Hindlimb muscle (tissue), 1 donor: ENCODE results near the gene DCAF5. TPM values are rescaled to one million over a fixed set of nuclear protein-coding genes. Genes with fewer than 3 reads are reported as not detected.

ENCODE experiments used
- DNase-seq: peaks from one replicate; pipeline ENCODE4 v3.0.0-alpha.2; 2013
- polyA plus RNA-seq: library from polyadenylated mRNA; unstranded; fragments of 120-200 nt; gene quantifications from one replicate; pipeline ENCODE4 v1.2.1, GENCODE V29; 2013; ENCODE audit not compliant: insufficient read length

Gene DCAF5
- polyA plus RNA-seq, 1 donor: 46.9 TPM

GRCh38 chr14:69142101-69142500, 10.8 kb downstream of the DCAF5 start:
- DNase-seq: no peak

- DNase-seq: no peak
Observed at GRCh38 chr14:69141550-69141949, 11.4 kb downstream of the DCAF5 start.

- DNase-seq: no peak
Observed at GRCh38 chr14:69139743-69140142, 13.2 kb downstream of the DCAF5 start.

- DNase-seq: peak; percentile 39
Observed at GRCh38 chr14:69137843-69138535, 14.9 kb downstream of the DCAF5 start.

GRCh38 chr14:69137416-69137815, 15.5 kb downstream of the DCAF5 start:
- DNase-seq: no peak

- no peak for DNase-seq
Observed at GRCh38 chr14:69135133-69135532, 17.8 kb downstream of the DCAF5 start.

GRCh38 chr14:69133206-69134125, 19.5 kb downstream of the DCAF5 start:
- DNase-seq: no peak

- DNase-seq: no peak
Observed at GRCh38 chr14:69132513-69133181, 20.3 kb downstream of the DCAF5 start.

GRCh38 chr14:69131176-69131575, 21.7 kb downstream of the DCAF5 start:
- no peak for DNase-seq

GRCh38 chr14:69129264-69129880, 23.5 kb downstream of the DCAF5 start:
- DNase-seq: peak; percentile 79

- DNase-seq: no peak
Observed at GRCh38 chr14:69118305-69118704, 34.6 kb downstream of the DCAF5 start.

- no peak for DNase-seq
Observed at GRCh38 chr14:69117020-69117767, 35.7 kb downstream of the DCAF5 start.

- no peak for DNase-seq
Observed at GRCh38 chr14:69115407-69116185, 37.3 kb downstream of the DCAF5 start.

GRCh38 chr14:69114763-69115162, 38.2 kb downstream of the DCAF5 start:
- no peak for DNase-seq

GRCh38 chr14:69108358-69108757, 44.6 kb downstream of the DCAF5 start:
- DNase-seq: no peak

- DNase-seq: peak; percentile 27
Observed at GRCh38 chr14:69107407-69108003, 45.4 kb downstream of the DCAF5 start.

- no peak for DNase-seq
Observed at GRCh38 chr14:69106451-69106850, 46.5 kb downstream of the DCAF5 start.

- no peak for DNase-seq
Observed at GRCh38 chr14:69105326-69105725, 47.6 kb downstream of the DCAF5 start.

GRCh38 chr14:69101331-69101826, 51.5 kb downstream of the DCAF5 start:
- peak; percentile 29 for DNase-seq

GRCh38 chr14:69097974-69098373, 54.9 kb downstream of the DCAF5 start:
- no peak for DNase-seq
